CD4-positive, alpha-beta T cell treated with Interleukin-15 for 1 hour (primary cell): Measurements from ENCODE around the gene MAP2K6.
A peak's percentile ranks its signal among the peaks of the same experiment; 100 is the strongest.

Source experiments
- DNase-seq: peaks from one replicate; pipeline ENCODE4 v3.0.0-alpha.2; 2020

The MAP2K6 gene

GRCh38 chr17:69414408-69415274, at the start of gene MAP2K6:
MAP2K6 (plus strand) TSS chr17:69414697; CDS start chr17:69414985, 288 bp downstream.
- peak; percentile 83 for DNase-seq

- no peak for DNase-seq
Observed at GRCh38 chr17:69367298-69367697, 47.2 kb upstream of the MAP2K6 start.

- DNase-seq: no peak
Observed at GRCh38 chr17:69373069-69373468, 41.4 kb upstream of the MAP2K6 start.

GRCh38 chr17:69375229-69375628, 39.3 kb upstream of the MAP2K6 start:
- DNase-seq: no peak

- no peak for DNase-seq
Observed at GRCh38 chr17:69388822-69389442, 25.6 kb upstream of the MAP2K6 start.

GRCh38 chr17:69390795-69391501, 23.5 kb upstream of the MAP2K6 start:
- no peak for DNase-seq

- no peak for DNase-seq
Observed at GRCh38 chr17:69401251-69401650, 13.2 kb upstream of the MAP2K6 start.

GRCh38 chr17:69402052-69402451, 12.4 kb upstream of the MAP2K6 start:
- DNase-seq: no peak

GRCh38 chr17:69404399-69404798, 10.1 kb upstream of the MAP2K6 start:
- no peak for DNase-seq

- DNase-seq: no peak
Observed at GRCh38 chr17:69405096-69405495, 9.4 kb upstream of the MAP2K6 start.

- DNase-seq: no peak
Observed at GRCh38 chr17:69406941-69407340, 7.6 kb upstream of the MAP2K6 start.

GRCh38 chr17:69407759-69408158, 6.7 kb upstream of the MAP2K6 start:
- no peak for DNase-seq

- DNase-seq: no peak
Observed at GRCh38 chr17:69410671-69411070, 3.8 kb upstream of the MAP2K6 start.

GRCh38 chr17:69411766-69412165, 2.7 kb upstream of the MAP2K6 start:
- DNase-seq: no peak

- DNase-seq: no peak
Observed at GRCh38 chr17:69412251-69412671, 2.2 kb upstream of the MAP2K6 start.

GRCh38 chr17:69415431-69415830, 934 bp downstream of the MAP2K6 start:
- DNase-seq: no peak

- DNase-seq: no peak
Observed at GRCh38 chr17:69417545-69418483, 3.3 kb downstream of the MAP2K6 start.

- no peak for DNase-seq
Observed at GRCh38 chr17:69418535-69418934, 4.0 kb downstream of the MAP2K6 start.

- DNase-seq: no peak
Observed at GRCh38 chr17:69423450-69423849, 9.0 kb downstream of the MAP2K6 start.

GRCh38 chr17:69424287-69425041, 10.0 kb downstream of the MAP2K6 start:
- no peak for DNase-seq

GRCh38 chr17:69425978-69426377, 11.5 kb downstream of the MAP2K6 start:
- no peak for DNase-seq
